Rectal smooth muscle tissue (tissue), 1 donor: ENCODE results near the gene UTP11.
"Not testable (repeated sequence)": the region's sequence is repeated elsewhere in the genome, so short reads cannot be mapped to it uniquely, and the experiment has no call there.

ENCODE experiments used
- H3K27ac ChIP-seq: one replicate; pipeline ENCODE4 v1.7.0; 2013; ENCODE audit warnings: low read depth, low read length, inconsistent platforms
- H3K27me3 ChIP-seq: one replicate; pipeline ENCODE4 v1.7.0; 2013; ENCODE audit warnings: low read length; ENCODE audit not compliant: control insufficient read depth, insufficient read depth
- H3K36me3 ChIP-seq: one replicate; pipeline ENCODE4 v1.7.0; 2013; ENCODE audit warnings: low read length; ENCODE audit not compliant: control insufficient read depth, insufficient read depth
- H3K4me1 ChIP-seq: one replicate; pipeline ENCODE4 v1.7.0; 2013; ENCODE audit warnings: low read length; ENCODE audit not compliant: control insufficient read depth, insufficient read depth
- H3K4me3 ChIP-seq: one replicate; pipeline ENCODE4 v1.7.0; 2013; ENCODE audit warnings: low read length
- H3K9ac ChIP-seq: one replicate; pipeline ENCODE4 v1.7.0; 2013; ENCODE audit warnings: low read length

Gene UTP11, protein sequence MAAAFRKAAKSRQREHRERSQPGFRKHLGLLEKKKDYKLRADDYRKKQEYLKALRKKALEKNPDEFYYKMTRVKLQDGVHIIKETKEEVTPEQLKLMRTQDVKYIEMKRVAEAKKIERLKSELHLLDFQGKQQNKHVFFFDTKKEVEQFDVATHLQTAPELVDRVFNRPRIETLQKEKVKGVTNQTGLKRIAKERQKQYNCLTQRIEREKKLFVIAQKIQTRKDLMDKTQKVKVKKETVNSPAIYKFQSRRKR

DNA sequence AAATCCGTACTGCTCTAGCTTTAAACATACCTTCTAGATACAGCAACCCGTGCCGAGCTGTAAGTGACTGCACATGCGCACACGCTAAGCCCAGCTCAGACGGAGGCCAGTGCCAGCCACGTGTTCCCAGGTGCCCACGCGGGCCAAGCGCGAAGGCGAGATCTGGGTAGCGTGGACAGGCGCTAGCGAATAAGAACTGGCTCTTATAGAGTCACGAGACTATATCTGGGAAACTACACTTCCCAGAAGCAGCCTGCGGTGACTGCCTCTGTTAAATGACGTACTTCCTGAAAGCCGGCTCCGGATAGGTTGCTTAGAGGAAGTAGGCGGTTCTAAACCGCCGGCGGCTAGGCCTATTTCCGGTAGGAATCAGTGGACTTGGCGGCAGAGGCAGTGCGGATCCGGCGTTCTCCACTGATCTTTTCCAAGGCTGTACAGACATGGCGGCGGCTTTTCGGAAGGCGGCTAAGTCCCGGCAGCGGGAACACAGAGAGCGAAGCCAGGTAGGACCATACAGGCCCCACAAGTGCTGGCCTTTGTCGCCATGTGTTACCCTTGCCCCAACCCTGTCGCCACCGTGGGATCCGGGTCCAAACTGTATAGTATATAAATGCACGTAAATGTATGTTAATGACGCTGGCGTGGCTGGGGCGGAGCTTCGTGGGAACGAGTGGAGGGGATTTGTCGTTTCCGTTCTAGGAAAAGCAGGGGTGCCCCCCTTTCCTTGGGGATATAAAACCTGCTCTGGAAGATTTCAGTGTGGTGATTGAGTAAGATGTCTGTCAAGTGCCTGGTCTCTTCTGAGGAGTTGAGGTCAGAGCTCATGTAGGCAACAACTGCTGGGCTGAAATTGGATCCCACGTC is at the start of gene UTP11:
Gene UTP11 (plus strand): TSS at position 372 of the 864 bp plus-strand sequence. CDS start 69 bp downstream, at position 441.
- Histone ChIP-seq H3K36me3 (no peaks in the 10 kb centered on the region), H3K27me3 (no peaks in the 10 kb centered on the region), H3K4me1 (peaks cover 36% of the 10 kb centered on the region), H3K9ac (peak within 1 kb of the TSS; percentile 77), H3K4me3 (peak within 1 kb of the TSS; percentile 87), H3K27ac (peak within 1 kb of the TSS; percentile 96)

DNA sequence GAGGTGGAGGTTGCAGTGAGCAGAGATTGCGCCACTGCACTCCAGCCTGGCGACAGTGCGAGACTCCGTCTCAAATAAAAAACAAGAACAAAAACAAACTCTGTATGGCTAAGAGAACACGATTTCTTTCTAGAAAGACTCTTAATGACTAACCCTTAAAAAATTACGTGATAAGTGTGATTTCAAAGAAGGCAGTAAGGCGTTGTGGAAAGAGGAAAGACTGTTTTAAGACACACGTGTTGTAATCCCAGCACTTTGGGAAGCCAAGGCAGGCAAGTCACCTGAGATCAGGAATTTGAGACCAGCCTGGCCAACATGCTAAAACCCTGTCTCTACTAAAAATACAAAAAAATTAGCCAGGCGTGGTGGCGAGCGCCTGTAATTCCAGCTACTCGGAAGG is 48.4 kb upstream of the UTP11 start:
- H3K4me3 ChIP-seq, H3K27me3 ChIP-seq, H3K27ac ChIP-seq, H3K9ac ChIP-seq, H3K4me1 ChIP-seq: not testable (repeated sequence)
- H3K36me3 ChIP-seq = peaks cover 19% of the 10 kb centered on the region

DNA sequence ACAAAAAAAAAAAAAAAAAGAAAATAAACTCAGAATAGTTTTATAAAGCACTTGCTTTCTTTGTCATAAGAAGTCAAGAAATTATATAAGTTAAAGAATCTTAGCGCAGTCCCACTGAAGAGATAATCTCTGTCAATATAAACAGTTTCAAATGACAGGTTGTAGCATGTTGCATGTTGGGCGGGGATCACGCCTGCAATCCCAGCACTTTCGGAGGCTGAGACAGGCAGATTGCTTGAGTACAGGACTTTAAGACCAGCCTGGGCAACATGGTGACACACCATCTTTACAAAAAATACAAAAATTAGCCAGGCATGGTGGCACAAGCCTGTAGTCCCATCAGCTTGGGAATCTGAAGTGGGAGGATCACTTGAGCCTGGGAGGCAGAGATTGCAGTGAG is 47.2 kb upstream of the UTP11 start:
- Histone ChIP-seq H3K9ac (no peak overlapping the region), H3K36me3 (peaks cover 18% of the 10 kb centered on the region), H3K27ac (no peak overlapping the region), H3K4me1 (no peaks in the 10 kb centered on the region), H3K27me3 (no peaks in the 10 kb centered on the region), H3K4me3 (no peak overlapping the region)

DNA sequence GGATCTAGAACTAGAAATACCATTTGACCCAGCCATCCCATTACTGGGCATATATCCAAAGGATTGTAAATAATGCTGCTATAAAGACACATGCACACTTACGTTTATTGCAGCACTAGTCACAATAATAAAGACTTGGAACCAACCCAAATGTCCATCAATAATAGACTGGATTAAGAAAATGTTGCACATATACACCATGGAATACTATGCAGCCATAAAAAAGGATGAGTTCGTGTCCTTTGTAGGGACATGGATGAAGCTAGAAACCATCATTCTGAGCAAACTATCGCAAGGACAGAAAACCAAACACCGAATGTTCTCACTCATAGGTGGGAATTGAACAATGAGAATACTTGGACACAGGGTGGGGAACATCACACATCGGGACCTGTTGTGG is 38.9 kb upstream of the UTP11 start:
- peaks cover 14% of the 10 kb centered on the region for H3K36me3 ChIP-seq
- not testable (repeated sequence) for H3K27me3 ChIP-seq, H3K27ac ChIP-seq, H3K4me3 ChIP-seq, H3K9ac ChIP-seq, H3K4me1 ChIP-seq

DNA sequence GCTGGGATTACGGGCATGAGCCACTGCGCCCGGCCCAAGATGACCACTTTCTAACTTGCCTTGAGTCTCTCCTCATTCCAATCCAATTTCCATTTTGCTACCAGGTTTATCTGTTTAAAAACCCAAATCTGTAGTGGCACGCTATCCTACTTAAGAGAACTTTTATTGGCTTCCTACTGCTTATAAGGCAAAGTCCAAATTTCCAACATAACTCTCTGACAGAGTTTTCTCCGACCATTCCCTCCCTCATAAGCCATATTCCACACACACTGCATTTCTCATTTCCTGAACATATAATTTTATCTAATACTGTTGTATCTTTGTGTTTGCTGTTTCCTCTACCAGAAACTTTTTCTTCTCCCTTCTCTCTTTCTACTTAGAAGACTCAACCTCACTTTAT is 38.0 kb upstream of the UTP11 start:
- Histone ChIP-seq H3K4me1 (no peaks in the 10 kb centered on the region), H3K27me3 (no peaks in the 10 kb centered on the region), H3K36me3 (peaks cover 12% of the 10 kb centered on the region), H3K9ac (no peak overlapping the region), H3K4me3 (no peak overlapping the region), H3K27ac (no peak overlapping the region)

DNA sequence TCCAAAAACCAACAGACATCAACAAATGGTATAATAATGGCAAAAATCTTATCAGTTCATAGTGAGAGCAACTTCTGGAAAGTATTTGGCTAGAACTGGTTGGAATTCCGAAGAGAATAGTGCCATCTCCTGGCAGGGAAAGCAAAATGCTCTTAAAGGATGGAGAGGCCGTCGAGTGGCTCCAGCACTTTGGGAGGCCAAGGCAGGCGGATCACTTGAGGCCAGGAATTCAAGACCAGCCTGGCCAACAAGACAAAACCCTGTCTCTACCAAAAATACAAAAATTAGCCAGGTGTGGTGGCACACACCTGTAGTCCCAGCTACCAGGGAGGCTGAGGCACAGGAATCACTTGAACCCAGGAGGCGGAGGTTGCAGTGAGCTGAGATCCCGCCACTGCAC is 37.5 kb upstream of the UTP11 start:
- H3K4me3 ChIP-seq, H3K27me3 ChIP-seq, H3K4me1 ChIP-seq, H3K9ac ChIP-seq, H3K27ac ChIP-seq: not testable (repeated sequence)
- H3K36me3 ChIP-seq = peaks cover 16% of the 10 kb centered on the region

DNA sequence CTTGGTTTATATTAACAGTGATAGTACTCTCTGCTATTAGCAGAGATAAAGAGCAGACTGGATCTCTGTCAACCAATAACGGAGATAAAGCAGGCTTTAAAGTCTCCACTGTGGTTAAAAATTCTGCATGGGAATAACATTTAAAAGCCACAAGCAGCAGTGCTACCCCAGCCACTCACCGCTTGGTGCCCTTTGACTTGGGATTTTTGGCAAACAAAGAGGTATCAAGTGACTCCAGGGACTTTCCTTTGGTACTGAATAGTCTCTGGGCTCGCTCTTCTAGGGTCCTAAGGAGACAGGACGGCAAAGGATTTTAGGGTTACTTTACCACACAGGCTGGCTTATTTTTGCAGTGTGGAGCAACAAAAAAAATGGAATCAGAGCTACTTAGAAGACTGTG is 34.0 kb upstream of the UTP11 start:
- no peak overlapping the region for H3K4me3 ChIP-seq
- H3K27ac ChIP-seq = no peak overlapping the region
- H3K4me1 ChIP-seq = no peaks in the 10 kb centered on the region
- no peak overlapping the region for H3K9ac ChIP-seq
- no peaks in the 10 kb centered on the region for H3K27me3 ChIP-seq
- H3K36me3 ChIP-seq = peaks cover 22% of the 10 kb centered on the region

DNA sequence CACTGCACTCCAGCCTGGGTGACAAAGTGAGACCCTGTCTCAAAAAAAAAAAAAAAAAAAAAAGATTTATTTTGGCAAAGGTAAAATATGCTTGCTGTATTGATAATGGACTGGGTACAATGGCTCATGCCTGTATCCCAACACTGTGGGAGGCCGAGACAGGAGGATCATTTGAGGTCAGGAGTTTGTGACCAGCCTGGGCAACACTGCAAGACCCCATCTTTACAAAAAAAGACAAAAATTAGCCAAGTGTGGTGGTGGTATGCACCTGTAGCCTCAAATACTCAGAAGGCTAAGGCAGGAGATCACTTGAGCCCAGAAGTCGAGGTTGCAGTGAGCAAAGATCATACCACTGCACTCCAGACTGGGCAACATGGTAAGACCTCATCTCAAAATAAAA is 29.0 kb upstream of the UTP11 start:
- H3K4me1 ChIP-seq = no peaks in the 10 kb centered on the region
- peaks cover 38% of the 10 kb centered on the region for H3K36me3 ChIP-seq
- H3K27ac ChIP-seq = no peak overlapping the region
- H3K9ac ChIP-seq = no peak overlapping the region
- H3K27me3 ChIP-seq = no peaks in the 10 kb centered on the region
- no peak overlapping the region for H3K4me3 ChIP-seq

DNA sequence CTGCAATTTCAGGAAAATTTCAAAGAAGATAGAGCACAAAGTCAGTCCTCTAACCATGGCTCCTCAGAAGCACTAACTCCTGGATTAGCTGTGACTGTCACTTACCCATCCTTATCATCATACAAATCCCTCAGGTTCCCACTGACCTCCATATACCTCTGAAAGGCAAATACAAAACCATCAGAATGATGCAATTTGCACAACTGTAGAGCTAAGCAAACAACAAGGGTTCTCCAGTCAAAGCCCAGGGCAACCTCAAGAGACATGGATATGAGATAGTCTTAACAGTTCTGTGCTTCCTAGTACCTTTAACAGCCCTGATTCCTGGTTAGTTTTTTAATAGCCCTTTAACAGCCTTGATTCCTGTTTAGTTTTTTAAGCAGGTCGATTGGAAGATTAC is 24.9 kb upstream of the UTP11 start:
- Histone ChIP-seq H3K27ac (no peak overlapping the region), H3K4me1 (no peaks in the 10 kb centered on the region), H3K9ac (no peak overlapping the region), H3K4me3 (no peak overlapping the region), H3K27me3 (no peaks in the 10 kb centered on the region), H3K36me3 (peaks cover 20% of the 10 kb centered on the region)

DNA sequence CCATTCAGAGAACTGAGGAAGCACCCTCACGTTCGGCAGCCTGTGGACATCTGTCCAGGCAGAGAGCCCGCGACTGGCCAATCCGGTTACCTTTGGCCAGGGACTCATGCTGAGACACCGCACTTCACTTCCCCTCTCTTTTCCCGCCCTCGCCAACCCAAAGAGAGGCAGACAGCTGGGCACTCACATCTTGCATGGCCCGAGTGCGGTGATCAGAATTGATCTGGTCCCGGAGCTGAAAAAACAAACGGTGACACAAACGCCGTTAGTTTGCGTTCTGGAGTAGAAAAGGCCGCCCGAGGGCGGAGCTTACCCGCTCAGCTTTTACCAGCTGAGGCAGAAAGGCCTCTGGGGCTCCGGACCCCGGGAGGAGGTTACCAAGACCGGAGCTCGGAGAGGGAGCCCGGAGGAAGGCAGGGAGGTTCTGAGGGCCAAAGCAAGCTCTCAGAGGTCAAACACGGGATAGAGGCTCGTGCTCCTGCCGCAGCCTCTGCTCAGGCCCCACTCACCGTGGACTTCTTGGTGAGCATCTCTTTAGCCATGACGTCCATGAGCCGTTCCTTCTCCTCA is 23.1 kb upstream of the UTP11 start:
- no peaks in the 10 kb centered on the region for H3K4me1 ChIP-seq
- H3K27ac ChIP-seq = peak overlapping the region; percentile 62
- no peaks in the 10 kb centered on the region for H3K27me3 ChIP-seq
- peak overlapping the region; percentile 79 for H3K4me3 ChIP-seq
- H3K9ac ChIP-seq = peak overlapping the region; percentile 41
- H3K36me3 ChIP-seq = peaks cover 15% of the 10 kb centered on the region

DNA sequence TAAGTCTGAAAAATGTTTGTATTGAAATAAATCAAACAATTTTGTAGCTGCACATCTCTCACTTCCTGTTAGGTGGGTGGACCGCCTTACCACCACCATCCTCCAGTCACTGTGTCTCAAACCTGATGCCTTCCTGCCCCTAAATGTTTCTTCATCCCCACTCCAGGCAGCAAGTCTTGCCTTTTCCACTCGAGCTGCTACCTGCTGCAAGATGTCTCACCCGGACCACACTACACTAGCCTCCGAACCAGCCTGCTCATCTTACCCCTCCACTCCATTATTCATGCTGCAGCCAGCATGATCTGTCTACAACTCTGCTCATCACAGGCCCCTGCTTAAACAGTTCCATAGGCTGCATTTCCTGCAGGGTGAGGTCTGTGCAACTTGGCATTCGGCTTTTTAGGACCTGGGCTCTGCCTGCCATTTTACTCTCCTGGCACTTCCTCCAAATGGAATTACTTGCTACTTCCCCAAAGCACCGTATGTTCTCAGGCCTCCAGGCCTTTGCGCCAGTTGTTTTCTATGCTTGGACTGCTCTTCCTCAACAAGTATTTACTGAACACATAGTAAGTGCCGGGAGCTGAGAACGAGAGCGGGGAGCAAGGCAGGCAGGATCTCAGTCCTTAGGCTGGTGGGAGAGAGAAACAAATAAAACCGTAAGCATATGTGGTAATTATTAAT is 17.5 kb upstream of the UTP11 start:
- Histone ChIP-seq H3K4me1 (peaks cover 28% of the 10 kb centered on the region), H3K4me3 (peak overlapping the region; percentile 71), H3K36me3 (peaks cover 3% of the 10 kb centered on the region), H3K27ac (peak overlapping the region; percentile 98), H3K9ac (no peak overlapping the region), H3K27me3 (no peaks in the 10 kb centered on the region)

DNA sequence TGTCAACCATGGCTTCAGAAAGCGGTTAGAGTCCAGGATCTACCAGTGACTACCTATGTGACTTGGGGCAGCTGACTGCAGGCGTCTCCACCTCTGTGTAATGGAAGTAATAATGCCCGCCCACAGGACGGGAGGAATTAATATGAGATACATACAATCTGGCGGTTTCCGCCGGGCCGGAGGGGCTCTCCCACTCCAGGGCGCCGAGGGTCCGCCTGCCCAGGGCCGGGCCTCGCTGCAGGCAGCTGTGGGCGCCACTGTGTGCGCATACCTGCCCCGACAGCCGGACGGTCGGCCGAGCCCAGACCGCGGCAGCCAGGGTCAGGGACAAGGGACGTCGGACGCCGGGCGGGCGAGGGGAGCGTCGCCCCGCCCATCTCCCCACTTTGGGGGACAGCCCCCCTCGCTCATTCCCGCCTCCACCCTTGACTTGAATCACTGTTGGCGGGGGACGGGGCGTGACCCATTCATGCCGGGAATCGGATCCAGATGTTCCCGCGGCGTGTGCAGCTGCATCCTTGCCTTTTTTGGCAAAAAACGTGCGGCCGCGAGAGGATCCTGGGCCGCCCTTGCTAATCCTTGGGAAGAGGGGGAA is 16.7 kb upstream of the UTP11 start:
- Histone ChIP-seq H3K4me3 (peak overlapping the region; percentile 71), H3K9ac (peak overlapping the region; percentile 46), H3K27me3 (no peaks in the 10 kb centered on the region), H3K27ac (peak overlapping the region; percentile 98), H3K4me1 (peaks cover 36% of the 10 kb centered on the region), H3K36me3 (peaks cover 3% of the 10 kb centered on the region)
